GM21526 (cell line): ENCODE measurements around the gene CHRM4.

Experiments
- ATAC-seq: cut with Tn5 transposase; IDR thresholded peaks from one replicate; pipeline ENCODE4 v1.9.1; 2021; ENCODE audit warnings: moderate library complexity; ENCODE audit not compliant: unreplicated experiment, low FRiP score

The CHRM4 gene

DNA sequence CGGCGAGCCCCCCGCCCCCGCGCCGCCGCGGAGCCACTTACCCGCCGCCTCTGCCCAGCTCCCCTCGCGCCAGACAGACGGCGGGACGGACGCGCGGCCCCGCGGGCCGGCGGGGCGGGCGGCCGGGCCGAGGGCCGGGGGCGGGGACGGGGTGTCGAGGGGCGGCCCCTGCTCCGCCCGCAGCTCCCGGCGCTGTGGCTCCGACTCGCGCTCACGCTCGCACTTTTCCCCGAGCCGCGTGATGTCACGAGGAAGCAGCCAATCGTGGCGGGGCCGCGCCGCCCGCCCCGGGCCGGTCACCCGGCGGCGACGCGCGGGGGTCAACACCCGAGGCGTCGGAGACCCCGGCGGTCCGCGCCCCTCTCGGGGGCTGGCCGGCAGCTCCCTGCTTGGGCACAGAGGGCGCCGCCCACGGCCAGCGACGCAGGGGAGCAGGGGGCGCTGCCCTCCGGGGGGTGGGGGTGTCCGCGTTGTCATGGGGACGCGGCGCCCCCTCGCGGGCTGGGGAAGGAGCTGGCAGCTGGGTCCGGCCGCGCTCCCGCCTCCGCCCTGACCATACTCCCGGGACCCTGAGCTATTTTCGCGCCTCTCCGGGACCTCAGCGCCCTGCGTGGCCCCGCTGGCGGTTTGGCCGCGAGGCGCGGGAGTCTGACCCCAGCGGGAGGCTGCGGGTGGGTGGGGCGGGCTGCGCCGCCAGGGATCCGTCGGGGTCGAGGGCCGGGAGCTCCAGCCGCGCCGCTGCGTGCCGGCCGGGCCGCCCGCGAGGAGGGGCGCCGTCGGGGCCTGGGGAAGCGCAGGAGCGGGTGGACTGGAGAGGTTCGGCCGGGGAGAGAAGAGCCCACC lies at the start of gene CHRM4:
Gene CHRM4, minus strand, starts transcription at position 199 of the 843 bp plus-strand sequence. CDS start 5,219 bp downstream, outside the sequence.
- no peak for ATAC-seq

DNA sequence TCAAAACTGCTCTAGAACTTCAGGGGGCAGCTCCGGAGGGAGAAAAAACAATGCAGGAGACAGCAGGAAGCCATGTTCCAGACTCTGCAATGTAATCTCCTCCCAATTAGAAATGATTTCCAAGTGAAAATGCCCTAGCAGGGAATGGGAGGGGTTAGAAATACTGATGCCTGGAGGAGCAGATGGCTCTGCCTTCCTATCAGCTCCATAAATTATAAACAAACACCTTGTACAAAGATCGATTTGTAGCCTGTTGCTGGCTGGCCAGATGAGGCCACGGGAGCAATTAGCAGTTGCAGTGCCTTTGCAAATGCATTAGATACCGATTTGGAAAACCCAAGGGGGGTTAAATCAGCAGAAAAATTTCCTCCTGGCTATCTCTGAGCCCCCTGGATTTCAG lies 46.6 kb upstream of the CHRM4 start:
- no peak for ATAC-seq

DNA sequence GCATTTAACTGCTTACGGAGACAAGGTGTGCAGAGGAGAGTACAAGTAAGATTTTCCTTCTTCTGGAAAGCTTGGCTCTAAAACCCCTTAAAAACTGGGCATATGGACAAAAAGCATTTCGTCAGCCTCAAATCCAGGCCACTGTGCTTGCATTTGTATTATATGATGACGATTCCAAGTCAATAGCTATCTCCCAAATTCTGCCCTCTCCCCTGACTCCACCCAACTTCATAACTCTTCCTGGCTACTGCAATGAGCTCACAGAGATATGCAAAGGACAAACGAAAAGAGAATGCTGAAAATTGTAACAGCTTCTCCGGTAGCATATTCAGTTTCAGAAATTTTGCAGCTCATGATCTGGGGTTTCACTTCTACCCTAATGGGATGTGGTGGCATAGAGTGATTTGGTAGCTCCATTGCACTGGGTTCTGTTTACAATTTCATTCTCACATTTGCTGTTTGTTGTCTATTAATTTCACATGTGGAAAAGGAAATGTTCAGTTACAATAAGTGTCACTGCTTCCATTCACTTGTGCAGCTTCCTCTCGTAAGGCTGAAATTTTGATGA lies 45.6 kb upstream of the CHRM4 start:
- no peak for ATAC-seq

DNA sequence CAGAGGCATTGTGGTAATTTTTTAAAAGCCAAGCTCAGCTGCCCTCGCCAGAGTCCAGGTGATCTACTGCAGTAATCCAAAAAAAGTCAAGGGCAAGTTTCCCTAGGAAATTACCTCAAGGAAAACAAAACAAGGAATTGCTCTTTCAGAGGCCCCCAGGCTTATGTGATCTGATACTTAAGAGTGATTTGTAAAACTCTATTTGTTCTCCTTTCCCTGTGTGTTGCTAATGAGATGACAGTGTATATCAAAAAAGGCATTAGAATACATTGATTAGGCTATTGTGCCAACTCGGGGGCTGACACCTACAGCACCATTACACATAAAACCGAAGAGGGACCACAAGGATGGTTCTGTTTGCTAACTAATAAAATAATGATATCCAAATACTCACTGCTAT lies 44.5 kb upstream of the CHRM4 start:
- no peak for ATAC-seq

DNA sequence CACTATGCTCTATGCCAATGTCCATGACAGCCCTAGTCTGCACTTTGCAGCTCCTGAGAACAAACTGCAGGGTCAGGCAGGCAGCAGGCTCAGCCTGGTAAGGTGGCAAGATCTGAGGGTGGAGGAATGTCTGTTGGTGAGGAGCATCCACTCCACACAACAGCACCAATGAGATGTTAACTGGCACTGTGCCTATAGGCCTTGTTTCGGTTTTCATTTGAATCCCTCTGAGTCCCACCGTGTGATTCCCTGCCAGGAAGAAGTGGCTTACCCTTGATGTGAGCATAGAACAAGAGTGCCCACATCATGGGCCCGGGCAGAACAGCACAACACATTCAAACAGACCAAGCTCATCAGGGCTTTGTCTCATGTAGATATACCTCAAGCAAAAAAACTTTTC lies 44.1 kb upstream of the CHRM4 start:
- no peak for ATAC-seq

DNA sequence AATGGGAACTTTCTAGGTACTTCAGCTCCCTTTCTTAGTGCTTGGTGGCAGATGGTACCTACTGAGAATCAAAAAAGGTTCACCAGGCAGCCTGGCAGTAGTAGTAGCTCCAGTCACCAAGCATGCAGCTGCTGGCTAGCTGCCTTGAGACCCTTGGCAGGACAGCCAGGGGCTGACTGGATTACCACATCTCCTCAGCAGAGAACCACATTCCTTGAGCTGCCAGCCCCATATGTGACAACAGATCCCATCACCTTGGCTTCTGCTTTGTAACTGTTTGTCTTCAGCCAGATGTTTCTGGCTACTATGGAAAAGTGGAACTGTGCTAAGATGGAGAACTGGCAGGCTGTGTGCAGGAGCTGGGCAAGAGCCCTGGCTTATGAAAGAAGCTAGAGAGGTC lies 39.6 kb upstream of the CHRM4 start:
- no peak for ATAC-seq

DNA sequence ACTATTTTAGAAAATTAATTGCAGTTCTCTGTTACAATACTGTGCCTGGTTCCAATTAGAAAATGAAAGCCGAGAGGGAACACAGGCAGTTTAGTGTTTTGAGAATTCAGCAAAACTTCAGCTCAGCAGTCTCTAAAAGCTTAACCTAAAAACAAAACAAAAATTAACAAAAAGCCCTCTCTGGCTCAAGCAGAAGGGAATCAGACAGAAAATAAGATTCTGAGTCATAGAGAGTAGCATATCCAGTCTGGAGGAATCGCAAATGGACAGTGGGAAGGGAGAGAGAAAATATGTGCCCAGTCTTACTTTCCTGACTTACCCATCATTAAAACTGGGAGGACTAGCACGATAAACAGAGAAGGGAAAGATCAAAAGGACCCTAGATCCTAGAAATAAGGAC lies 38.1 kb upstream of the CHRM4 start:
- no peak for ATAC-seq

DNA sequence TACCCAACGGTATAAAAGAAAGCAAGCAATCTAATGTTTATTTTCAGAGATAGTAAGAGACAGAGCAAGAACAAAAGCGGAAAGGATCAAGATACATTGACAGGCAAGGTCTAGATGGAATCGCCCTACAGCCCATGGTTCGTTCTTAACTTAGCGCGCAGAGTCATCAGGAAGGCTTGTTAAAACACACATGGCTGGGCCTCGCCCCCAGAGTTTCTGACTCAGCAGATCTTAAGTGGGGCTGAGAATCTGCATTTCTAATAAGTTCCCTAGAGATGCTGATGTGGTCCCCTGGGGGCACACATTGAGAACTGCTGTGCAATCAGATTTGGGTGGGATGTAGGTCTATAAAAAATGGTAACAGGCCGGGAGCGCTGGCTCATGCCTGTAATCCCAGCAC lies 35.8 kb upstream of the CHRM4 start:
- no peak for ATAC-seq

DNA sequence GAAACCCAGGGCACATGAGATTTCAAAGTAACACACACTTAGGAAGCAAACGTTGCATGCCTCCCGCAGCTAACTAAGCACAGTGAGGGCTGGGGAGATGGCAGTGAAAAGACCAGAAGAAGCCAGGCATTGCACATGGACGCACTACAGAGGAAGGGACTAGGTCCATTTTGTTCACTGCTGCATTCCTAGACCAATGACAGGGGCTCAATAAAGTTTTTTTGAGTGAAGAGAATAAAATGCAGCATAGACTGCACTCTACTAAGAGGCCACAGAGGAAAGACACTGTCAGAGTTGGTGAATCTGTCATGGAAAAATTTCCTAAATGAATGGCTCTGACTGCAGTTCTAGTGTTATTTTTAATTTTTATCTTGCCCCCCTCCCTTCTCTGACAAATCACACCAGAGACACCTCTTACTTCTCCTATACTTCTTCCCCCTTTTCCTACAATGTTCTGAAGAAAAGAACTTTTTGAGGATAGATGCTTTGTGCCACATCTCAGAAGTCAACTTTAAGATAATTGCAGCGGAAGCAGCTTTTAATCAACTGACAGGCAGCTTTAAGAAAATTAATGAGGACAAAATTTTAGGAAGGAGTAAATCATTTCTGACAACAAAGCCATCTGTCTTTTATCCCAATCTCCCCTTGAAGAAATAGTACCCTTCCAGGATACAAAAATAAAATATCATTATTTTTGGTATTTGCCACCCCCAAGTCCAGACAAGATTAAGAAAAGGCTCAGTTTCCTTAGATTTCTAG lies 34.8 kb upstream of the CHRM4 start:
- no peak for ATAC-seq

DNA sequence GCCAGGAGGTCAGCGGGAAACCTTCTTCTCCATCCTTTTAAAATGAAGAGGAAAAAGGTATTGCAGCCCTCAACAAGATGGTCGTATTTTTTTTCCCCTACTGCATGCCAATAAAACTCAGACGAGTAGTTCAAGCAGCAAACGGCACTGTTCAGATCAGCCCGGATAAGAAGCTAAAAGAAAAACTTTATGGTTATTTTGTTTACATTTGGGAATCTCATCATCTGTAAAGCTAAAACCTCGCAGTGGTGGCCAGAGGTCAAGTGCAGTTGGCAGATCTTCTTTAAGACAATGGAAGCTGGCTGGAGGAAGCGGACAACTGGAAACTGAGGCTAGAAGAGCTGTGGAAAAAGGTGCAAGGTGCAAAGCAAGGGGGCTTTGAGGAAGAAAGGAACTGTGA lies 31.0 kb upstream of the CHRM4 start:
- no peak for ATAC-seq

DNA sequence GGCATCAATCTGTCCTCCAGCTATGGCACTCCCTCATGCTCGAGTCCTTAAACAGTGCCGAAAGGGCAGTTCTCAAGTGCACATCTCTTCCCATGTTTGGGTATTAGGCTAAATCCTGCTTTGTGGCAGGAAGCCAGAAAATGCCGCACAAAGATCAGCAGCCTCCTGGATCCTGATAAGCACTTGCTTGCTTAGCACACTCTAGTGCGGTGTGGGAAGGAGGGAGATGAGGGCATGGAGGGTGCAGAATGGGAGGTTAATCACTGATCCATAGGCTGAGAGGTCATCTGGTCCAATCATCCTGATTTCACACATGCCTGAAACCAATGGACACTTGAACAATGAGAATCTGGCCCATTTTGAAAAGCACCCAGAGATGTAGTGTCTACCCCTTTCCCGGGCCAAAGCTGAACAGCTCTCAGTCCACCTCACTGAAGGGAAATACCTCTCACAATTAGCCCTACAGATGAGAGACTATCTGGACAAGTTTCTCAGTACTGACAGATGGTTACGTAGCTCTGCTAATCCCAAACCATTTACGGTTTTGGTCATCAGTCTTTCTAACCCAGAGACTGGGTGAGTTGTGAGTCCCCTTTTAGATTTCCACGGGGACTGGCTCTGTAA lies 29.8 kb upstream of the CHRM4 start:
- ATAC-seq = no peak

DNA sequence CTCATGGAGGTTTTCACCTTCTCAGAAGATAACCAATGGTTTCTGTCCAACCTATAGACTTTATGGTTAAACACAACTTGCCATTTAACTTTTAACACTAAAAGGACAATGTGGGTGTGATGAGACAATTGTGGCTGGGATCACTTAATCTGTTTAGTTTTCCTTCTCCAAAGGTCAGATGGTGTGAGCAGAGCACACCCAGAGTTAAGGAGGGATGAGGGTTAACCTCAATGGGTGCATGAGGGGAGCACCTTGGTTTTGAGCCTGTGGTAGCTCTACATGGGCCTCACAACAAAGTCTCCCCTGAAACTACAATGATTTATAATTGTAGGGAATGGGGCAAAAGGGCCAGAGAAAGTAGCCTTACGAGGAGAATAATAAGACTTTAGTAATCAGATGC lies 28.9 kb upstream of the CHRM4 start:
- ATAC-seq = no peak

DNA sequence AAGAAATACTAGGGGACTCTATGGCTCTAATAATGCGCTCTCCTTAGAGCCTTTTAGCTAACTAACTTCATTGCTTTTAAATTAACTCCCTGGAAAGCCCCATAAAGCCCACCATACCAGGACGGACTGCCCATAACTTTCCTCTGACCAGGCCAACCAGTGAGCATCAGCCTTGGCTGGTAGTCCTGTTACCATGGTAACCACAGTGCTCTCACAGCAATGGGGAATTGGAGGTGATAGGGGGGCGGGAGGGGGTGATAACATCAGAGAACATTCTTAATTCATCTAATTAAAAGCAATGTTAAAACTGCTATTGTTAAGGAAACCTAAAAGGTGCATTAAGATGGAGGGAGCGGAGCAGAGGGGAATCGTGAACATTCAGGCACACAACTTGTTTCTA lies 27.2 kb upstream of the CHRM4 start:
- no peak for ATAC-seq

DNA sequence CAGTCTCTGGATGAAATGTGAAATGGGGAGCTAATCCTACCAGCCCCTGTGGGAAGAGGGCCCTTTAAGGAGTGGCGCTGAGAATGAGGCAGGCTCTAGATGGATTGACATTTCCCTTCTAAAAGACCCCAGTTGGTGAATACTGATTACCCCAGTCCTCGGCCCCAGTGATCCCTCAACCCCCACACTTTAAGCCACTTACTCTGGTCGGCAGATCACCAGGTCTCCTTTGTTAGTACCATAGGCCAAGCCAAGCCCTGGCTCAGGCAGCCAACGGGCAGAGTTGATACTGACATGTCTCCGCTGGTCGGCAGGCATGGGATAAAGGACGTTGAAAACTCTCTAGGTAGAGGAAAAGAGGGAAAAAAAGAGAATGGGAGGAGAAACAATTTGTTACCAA lies 26.1 kb upstream of the CHRM4 start:
- no peak for ATAC-seq

DNA sequence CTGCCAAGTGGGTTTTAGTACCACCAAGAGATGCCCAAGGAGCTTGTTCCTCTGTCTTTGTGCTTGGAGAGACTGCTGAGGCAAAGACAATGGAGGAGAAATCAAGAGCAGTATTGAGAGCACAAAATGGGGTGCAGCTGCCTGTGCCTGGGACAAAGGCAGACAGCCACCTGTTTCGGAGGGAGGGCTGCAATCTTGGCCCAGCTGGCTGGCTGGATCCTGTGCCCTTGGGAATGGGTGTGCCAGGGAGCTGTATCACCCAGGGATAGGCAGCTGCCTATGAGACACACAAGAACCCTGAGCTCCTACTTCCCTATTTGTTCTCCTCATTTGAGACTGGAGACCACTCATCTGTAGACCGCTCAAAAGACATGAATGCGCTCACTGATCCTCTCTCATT lies 23.3 kb upstream of the CHRM4 start:
- ATAC-seq = no peak

DNA sequence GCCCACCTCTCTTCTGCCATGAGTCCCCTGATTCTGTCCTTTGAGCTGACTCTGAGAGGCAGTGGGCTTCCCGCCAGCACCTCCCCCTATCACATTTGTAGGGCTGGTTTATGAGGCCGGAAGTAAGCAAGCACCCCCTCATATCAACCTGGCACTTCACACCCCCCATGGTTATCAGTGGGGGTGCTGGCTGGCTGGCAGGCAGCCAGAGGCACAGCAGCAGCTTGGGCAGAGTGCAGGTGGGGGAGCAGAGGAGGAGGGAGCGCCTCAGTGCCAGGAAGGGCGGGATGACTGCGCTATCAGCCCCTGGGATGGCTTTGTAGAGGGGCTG lies 22.9 kb upstream of the CHRM4 start:
- no peak for ATAC-seq

DNA sequence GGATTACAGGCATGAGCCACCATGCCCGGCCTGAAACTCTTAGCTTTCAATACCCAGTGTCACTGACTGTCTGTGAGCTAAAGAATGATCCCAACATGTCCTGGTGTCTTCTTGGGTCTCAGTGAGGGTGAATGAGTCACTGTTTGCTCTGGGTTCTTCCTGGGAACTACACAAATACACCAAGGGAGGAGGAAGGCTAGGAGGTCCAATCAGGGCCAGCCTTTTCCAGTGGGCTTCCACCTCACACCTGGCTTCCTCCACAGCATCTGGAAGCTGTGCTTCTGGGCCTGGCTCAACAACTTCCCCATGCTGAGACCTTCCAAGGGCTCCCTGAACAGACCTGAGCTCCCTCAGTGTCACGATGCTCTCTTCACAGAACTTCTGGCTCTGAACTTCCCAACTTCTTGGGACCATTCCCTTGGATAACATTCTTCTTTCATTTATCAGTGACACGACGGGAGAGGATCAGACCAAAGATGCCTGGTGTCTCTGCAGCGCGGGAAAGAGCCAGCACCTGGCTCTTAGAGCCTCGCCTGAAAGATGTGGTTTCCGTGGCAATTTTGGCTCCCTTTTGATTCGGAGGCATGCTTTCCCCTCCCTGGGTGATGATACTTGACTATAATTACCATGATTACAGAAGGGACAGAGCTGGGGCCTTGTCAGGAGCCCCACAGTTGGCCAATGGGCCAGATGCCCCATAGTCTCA lies 22.3 kb upstream of the CHRM4 start:
- ATAC-seq = no peak

DNA sequence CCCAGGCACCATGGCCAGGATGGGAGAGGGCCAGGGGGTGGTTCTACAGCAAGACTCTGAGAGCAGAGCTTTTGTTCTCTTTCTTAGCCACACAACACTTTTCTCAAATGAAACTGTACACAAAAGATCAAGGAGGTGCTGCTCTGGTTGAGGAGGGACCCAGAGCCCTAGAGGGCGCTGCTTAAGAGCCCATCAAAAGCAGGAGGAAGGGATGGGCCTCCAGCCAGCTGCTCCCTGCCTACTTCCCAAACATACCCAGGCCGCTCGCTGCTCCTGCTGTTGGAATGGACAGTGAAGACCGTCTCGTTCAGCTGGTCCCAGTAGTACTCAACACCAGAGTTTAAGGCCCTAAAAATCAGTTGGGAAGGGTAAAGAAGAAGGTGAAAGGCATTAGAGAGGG lies 18.4 kb upstream of the CHRM4 start:
- no peak for ATAC-seq

DNA sequence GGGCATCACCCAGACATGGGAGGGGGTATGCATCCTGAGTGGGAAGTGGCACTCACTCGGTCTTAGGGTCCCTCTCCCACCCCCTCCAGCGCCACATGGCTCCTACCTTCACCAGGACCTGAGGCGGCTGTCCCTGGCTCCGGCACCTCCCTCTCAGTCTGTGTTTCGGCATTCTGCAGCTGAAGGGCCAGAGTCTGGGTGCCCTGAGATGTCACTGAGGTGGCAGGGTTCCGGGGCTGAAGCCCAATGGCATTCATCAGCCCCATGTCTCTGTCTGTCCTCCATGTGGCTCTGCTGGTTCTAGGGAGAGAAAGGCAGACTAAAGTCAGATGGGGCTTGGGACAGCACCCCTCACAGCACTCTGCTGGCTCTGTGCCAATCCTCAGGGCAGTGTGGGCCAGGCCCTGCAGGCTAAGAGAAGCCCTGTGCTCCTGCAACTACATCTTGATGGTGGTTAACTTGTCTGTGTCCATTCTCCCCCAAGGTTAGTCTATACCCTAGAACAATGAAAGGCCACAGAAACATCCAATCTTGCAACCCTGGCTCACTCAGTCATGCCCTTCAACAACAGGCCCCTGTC lies 16.9 kb upstream of the CHRM4 start:
- no peak for ATAC-seq

DNA sequence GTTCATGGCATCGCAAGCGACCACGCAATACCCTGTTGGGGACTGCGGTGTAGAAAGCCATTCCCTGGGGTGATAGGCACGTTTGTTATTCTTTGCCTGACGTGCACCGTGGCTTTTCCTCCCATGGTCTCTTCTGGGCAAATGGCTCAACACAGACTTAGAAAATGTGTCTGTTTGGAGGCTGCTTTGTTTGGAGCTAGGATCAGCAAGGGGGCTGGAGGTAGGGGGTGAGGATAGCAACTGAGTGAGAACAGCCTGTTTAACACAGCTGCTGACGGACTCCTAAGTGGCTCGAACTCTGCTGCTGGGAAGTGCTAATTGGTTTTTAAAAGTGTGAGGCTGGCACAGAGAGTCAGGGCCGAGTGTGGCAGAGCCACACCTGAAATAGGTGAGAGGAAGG lies 16.1 kb upstream of the CHRM4 start:
- no peak for ATAC-seq
